IPS-15b (cell line): ENCODE results near the gene DNPH1.
A peak's percentile ranks its signal among the peaks of the same experiment; 100 is the strongest.

ENCODE experiments used
- H3K27me3 ChIP-seq: one replicate; pipeline ENCODE4 v1.6.1; 2013; ENCODE audit warnings: low read length; ENCODE audit not compliant: control insufficient read depth, insufficient read depth
- H3K36me3 ChIP-seq: one replicate; pipeline ENCODE4 v1.6.1; 2013; ENCODE audit warnings: low read length; ENCODE audit not compliant: control insufficient read depth, insufficient read depth
- H3K4me1 ChIP-seq: one replicate; pipeline ENCODE4 v1.6.1; 2013; ENCODE audit warnings: mild to moderate bottlenecking, low read length; ENCODE audit not compliant: control insufficient read depth, insufficient read depth
- H3K4me3 ChIP-seq: one replicate; pipeline ENCODE4 v1.5.1; 2013; ENCODE audit warnings: low read depth, low read length
- H3K9ac ChIP-seq: one replicate; pipeline ENCODE4 v1.6.1; 2013; ENCODE audit warnings: low read depth, mild to moderate bottlenecking, low read length
- H3K9me3 ChIP-seq: one replicate; pipeline ENCODE4 v1.6.1; 2013; ENCODE audit warnings: mild to moderate bottlenecking, low read length; ENCODE audit not compliant: control insufficient read depth, insufficient read depth

DNPH1 gene

GRCh38 chr6:43181942-43182860 is 47.1 kb downstream of the DNPH1 start, which contains the start of gene CUL9:
TSS of gene CUL9 (plus strand) at chr6:43182196. CDS start at chr6:43184311, 2,115 bp downstream.
- peak within 1 kb of the TSS; percentile 73 for H3K9ac ChIP-seq
- H3K4me3 ChIP-seq = peak within 1 kb of the TSS; percentile 84
- H3K4me1 ChIP-seq = peaks cover 3% of the 10 kb centered on the region
- no peaks in the 10 kb centered on the region for H3K9me3 ChIP-seq
- no peaks in the 10 kb centered on the region for H3K27me3 ChIP-seq
- peaks cover 28% of the 10 kb centered on the region for H3K36me3 ChIP-seq

- Histone ChIP-seq H3K4me1 (peaks cover 3% of the 10 kb centered on the region), H3K4me3 (peak overlapping the region; percentile 84), H3K27me3 (no peaks in the 10 kb centered on the region), H3K9me3 (no peaks in the 10 kb centered on the region), H3K36me3 (peaks cover 25% of the 10 kb centered on the region), H3K9ac (peak overlapping the region; percentile 73)
These were observed 47.7 kb downstream of the DNPH1 start for GRCh38 chr6:43181621-43181941.

DNA sequence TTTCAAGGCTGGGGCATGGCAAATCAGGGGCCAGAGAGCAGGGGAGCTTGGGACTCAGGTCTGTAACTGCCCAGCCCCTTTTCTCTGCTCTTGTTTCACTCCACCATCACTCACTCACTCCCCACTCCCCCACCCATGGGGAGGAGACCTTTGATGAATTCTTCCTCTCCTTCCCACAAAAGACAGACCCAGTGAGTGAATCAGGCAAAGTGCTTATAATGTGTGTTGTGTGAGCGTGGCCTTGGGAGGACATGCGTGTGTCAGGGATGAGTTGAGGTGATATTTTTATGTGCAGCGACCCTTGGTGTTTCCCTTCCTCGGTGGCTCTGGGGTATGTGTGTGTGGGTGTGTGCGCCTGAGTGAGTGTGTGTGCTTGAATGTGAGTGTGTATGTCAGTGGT is 48.3 kb downstream of the DNPH1 start:
- Histone ChIP-seq H3K9me3 (no peaks in the 10 kb centered on the region), H3K4me3 (peak overlapping the region; percentile 84), H3K27me3 (no peaks in the 10 kb centered on the region), H3K36me3 (peaks cover 29% of the 10 kb centered on the region), H3K9ac (no peak overlapping the region), H3K4me1 (peaks cover 3% of the 10 kb centered on the region)

DNA sequence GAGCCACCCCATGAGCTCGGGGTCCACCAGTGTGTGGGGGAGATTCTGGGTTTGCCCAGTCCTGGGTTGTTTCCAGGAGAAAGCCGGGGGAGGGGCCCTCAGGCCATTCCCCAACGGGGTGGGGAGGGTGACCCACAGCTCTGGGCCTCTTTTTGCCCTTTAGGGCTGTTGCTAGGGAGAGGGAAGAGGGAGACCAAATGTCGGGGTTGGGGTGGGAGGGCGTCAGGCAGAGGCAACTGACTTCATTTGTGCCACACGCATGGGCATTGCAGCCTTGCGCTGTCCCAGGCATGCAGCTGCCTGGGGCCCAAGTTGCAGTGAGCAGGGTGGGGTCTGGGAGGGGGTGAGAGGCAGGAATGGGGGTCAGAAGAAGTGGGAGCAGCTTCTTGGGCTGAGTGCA is 49.2 kb downstream of the DNPH1 start:
- Histone ChIP-seq H3K4me1 (peaks cover 4% of the 10 kb centered on the region), H3K9me3 (no peaks in the 10 kb centered on the region), H3K36me3 (peaks cover 36% of the 10 kb centered on the region), H3K27me3 (no peaks in the 10 kb centered on the region), H3K9ac (no peak overlapping the region), H3K4me3 (no peak overlapping the region)

DNA sequence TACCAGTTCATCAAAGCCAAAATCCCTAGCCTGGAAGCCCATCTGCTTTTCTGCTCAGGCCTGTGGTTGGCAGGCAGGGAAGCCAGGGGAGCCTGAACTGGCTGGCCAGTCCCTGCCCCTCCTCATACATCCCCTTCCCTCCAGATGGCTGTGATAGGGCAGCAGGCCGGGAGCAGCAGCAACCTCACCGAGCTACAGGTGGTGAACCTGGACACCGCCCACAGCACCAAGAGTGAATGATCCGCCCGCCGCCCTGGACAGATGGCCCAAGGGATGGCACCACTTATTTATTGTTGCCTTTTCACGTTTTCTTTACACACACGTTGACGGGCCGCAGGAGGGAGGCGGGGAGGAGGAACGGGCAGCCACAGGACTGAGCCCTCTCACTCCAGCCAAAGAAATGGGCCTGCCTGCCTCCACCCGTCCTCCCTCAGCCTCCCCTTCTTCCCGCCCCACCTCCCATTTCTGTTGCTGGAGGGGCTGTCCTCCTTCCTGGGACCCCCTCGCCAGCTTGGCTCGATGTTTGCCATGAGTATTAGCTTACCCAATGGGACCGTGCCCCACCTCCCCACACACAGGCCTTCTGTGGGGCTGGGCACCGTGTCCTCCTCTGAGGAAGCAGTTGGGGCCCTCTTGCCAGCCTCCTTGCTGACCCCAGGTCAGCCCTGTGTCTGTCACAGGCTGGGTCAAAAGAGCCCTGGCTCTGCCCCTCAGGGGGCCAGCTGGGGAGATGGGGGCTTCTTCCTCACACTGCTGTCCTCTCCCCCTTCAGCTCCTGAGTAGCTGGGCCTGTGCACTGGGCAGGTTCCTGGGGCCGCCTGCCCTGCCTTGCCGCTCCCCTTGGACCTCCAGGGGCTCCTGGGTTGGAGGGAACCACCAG is 50.1 kb downstream of the DNPH1 start:
- peaks cover 30% of the 10 kb centered on the region for H3K36me3 ChIP-seq
- peaks cover 8% of the 10 kb centered on the region for H3K4me1 ChIP-seq
- H3K9me3 ChIP-seq = no peaks in the 10 kb centered on the region
- no peak overlapping the region for H3K4me3 ChIP-seq
- no peak overlapping the region for H3K9ac ChIP-seq
- no peaks in the 10 kb centered on the region for H3K27me3 ChIP-seq

- H3K36me3 ChIP-seq = peaks cover 29% of the 10 kb centered on the region
- peaks cover 13% of the 10 kb centered on the region for H3K4me1 ChIP-seq
- peaks cover 2% of the 10 kb centered on the region for H3K27me3 ChIP-seq
- no peak overlapping the region for H3K4me3 ChIP-seq
- no peak overlapping the region for H3K9ac ChIP-seq
- no peaks in the 10 kb centered on the region for H3K9me3 ChIP-seq
These were observed 51.1 kb downstream of the DNPH1 start for GRCh38 chr6:43178150-43178549.

DNA sequence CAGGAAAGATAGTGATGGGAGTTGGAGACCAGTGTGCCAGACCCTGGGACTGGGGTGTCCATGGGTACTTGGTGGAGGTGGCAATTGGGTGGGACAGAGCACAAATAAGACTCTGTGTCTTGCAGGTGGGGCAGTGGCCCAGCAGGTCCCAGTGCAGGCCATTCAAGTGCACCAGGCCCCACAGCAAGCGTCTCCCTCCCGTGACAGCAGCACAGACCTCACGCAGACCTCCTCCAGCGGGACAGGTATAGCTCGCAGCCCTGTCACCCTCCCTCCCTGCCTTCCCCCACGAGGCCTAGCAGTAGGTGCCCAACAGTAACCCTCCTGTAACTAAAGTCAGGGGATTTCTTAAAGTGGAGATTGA is 52.9 kb downstream of the DNPH1 start:
- Histone ChIP-seq H3K9me3 (no peaks in the 10 kb centered on the region), H3K36me3 (peaks cover 29% of the 10 kb centered on the region), H3K4me1 (peaks cover 12% of the 10 kb centered on the region), H3K9ac (no peak overlapping the region), H3K4me3 (no peak overlapping the region), H3K27me3 (peaks cover 10% of the 10 kb centered on the region)

DNA sequence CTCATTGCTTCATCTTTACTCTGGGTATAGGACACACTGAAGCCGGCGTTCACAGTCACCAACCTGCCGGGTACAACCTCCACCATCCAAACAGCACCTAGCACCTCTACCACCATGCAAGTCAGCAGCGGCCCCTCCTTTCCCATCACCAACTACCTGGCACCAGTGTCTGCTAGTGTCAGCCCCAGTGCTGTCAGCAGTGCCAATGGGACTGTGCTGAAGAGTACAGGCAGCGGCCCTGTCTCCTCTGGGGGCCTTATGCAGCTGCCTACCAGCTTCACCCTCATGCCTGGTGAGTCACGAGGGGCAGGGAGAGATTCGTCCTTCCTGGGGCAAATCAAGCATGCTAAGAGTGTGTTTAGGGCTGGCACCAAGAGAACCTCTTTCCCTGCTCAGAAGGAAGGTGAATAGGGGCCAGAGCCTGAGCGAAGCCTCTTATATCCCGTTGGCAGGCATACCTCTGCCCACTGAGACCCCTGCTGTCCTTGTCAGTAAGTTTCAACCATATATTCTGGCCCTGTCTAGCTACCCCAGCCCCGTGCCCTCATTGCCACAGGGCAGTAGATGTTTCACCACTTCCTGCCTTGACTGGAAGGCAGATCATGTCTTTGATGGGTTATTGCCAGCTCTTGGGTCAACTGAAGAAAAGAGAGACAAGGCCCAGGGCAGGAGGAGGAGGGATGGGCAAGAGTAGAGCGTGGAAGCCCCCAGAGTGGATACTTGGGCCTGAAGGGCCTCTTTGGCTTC is 53.4 kb downstream of the DNPH1 start:
- Histone ChIP-seq H3K36me3 (peaks cover 29% of the 10 kb centered on the region), H3K9me3 (no peaks in the 10 kb centered on the region), H3K4me3 (no peak overlapping the region), H3K27me3 (peaks cover 10% of the 10 kb centered on the region), H3K4me1 (peaks cover 10% of the 10 kb centered on the region), H3K9ac (no peak overlapping the region)
